B cell (primary cell): ENCODE measurements around the gene PRDM4. TPM values are rescaled to one million over a fixed set of nuclear protein-coding genes. Genes with fewer than 3 reads are reported as not detected.

Experiments used
- ATAC-seq: fragments of 200-7000 bp; cut with Tn5 transposase; one replicate; pipeline ENCODE4 v1.10.0; 2021; ENCODE audit warnings: low read depth, mild to moderate bottlenecking, moderate number of reproducible peaks, moderate library complexity
- CTCF ChIA-PET: fragments of 350-600 bp; sonication (Branson Sonifier 250); formaldehyde crosslinking; loops from one replicate; lab custom pipeline; 2021; ENCODE audit warnings: antibody characterized with exemption, inconsistent platforms; lab: Charles Lee
- POLR2A ChIA-PET: fragments of 350-600 bp; sonication (Branson Sonifier 250); formaldehyde crosslinking; loops from one replicate; lab custom pipeline; 2021; ENCODE audit warnings: antibody characterized with exemption; lab: Charles Lee
- DNase-seq: peaks from one replicate; pipeline ENCODE4 v3.0.0; 2013
- H2AFZ ChIP-seq: 2 replicates; pipeline ENCODE4 v1.6.1; 2012; ENCODE audit warnings: mild to moderate bottlenecking, low read depth, low read length; ENCODE audit not compliant: insufficient read depth, poor library complexity, severe bottlenecking
- H3K27ac ChIP-seq, 2 donors: 1 replicate in 1 of 2; 2 replicates in 1 of 2; pipeline ENCODE4 v1.5.1; 2012 to 2013; ENCODE audit warnings: low read length in 2 of 2, mild to moderate bottlenecking in 2 of 2, moderate library complexity in 1 of 2
- H3K27me3 ChIP-seq, 4 experiments: fragments of 200-600 bp in 1 of 4; sonication (generic) in 1 of 4; replicated peaks in 1 of 4; 1 replicate in 2 of 4; 2 replicates in 2 of 4; pipeline versions ENCODE4 v1.6.1 to v1.7.0; 2013 to 2016; ENCODE audit warnings: low read length in 3 of 4, mild to moderate bottlenecking in 2 of 4, mixed read lengths in 1 of 4, moderate library complexity in 1 of 4; ENCODE audit not compliant: insufficient read depth in 4 of 4, control insufficient read depth in 3 of 4; ENCODE audit errors: control extremely low read depth in 1 of 4
- H3K36me3 ChIP-seq, 2 experiments: replicated peaks in 1 of 2; 1 replicate in 1 of 2; 2 replicates in 1 of 2; pipeline versions ENCODE4 v1.6.1 to v1.7.1; 2013; ENCODE audit warnings: low read length in 1 of 2; ENCODE audit not compliant: insufficient read depth in 2 of 2, control insufficient read depth in 1 of 2; ENCODE audit errors: control extremely low read depth in 1 of 2, extremely low read depth in 1 of 2
- H3K4me1 ChIP-seq, 2 donors: fragments of 200-600 bp in 1 of 2; sonication (generic) in 1 of 2; 1 replicate in 1 of 2; 2 replicates in 1 of 2; pipeline versions ENCODE4 v1.5.1 to v1.6.1; 2013 to 2017; ENCODE audit warnings: low read length in 2 of 2; ENCODE audit not compliant: control insufficient read depth in 2 of 2, insufficient read depth in 2 of 2
- H3K4me2 ChIP-seq: replicated peaks from 2 replicates; pipeline ENCODE3; 2012; ENCODE audit warnings: mild to moderate bottlenecking, low read depth, low read length; ENCODE audit not compliant: poor library complexity, severe bottlenecking
- H3K4me3 ChIP-seq, 5 experiments: fragments of 200-600 bp in 1 of 5; sonication (generic) in 1 of 5; 1 replicate in 3 of 5; 2 replicates in 2 of 5; pipeline versions ENCODE4 v1.5.1 to v1.7.0; 2011 to 2016; ENCODE audit warnings: low read length in 4 of 5, mild to moderate bottlenecking in 4 of 5, low read depth in 2 of 5, control low read depth in 1 of 5, moderate library complexity in 1 of 5; ENCODE audit not compliant: insufficient read depth in 1 of 5; ENCODE audit errors: control extremely low read depth in 1 of 5, extremely low read depth in 1 of 5
- H3K79me2 ChIP-seq: fragments of 200-600 bp; sonication (generic); one replicate; pipeline ENCODE4 v1.6.0; 2016; ENCODE audit warnings: low read length; ENCODE audit not compliant: control insufficient read depth, insufficient read depth
- H3K9ac ChIP-seq: fragments of 200-600 bp; sonication (generic); 2 replicates; pipeline ENCODE4 v1.6.1; 2017; ENCODE audit warnings: mild to moderate bottlenecking, low read length, moderate library complexity
- H3K9me3 ChIP-seq, 3 donors: one replicate each; pipeline versions ENCODE4 v1.6.1 to v1.7.1; 2013; ENCODE audit warnings: low read length in 2 of 3; ENCODE audit not compliant: control insufficient read depth in 2 of 3, insufficient read depth in 1 of 3; ENCODE audit errors: control extremely low read depth in 1 of 3
- H4K20me1 ChIP-seq: 2 replicates; pipeline ENCODE4 v1.6.0; 2012; ENCODE audit warnings: mild to moderate bottlenecking, low read length; ENCODE audit not compliant: insufficient read depth, control insufficient read depth, poor library complexity, severe bottlenecking
- H3K27ac Mint-ChIP-seq: one replicate; pipeline ENCODE4 v1.8.0; 2021; ENCODE audit warnings: mixed read lengths
- H3K27me3 Mint-ChIP-seq: one replicate; pipeline ENCODE4 v1.8.0; 2021; ENCODE audit warnings: mixed read lengths
- H3K4me1 Mint-ChIP-seq: one replicate; pipeline ENCODE4 v1.8.0; 2021; ENCODE audit warnings: mixed read lengths
- H3K4me3 Mint-ChIP-seq: one replicate; pipeline ENCODE4 v1.8.0; 2021; ENCODE audit warnings: mixed read lengths
- H3K9me3 Mint-ChIP-seq: one replicate; pipeline ENCODE4 v1.8.0; 2022; ENCODE audit warnings: mixed read lengths; ENCODE audit not compliant: insufficient read depth
- EZH2 ChIP-seq: IDR thresholded peaks from 2 replicates; pipeline ENCODE4 v1.6.1; 2012; ENCODE audit warnings: borderline replicate concordance, low read depth, mild to moderate bottlenecking, moderate library complexity, low read length; ENCODE audit not compliant: insufficient read depth, poor library complexity, severe bottlenecking
- WGBS: methylation state at CpG from one replicate; pipeline ENCODE4 v1.1.5; 2013; ENCODE audit warnings: missing lambda C conversion rate; ENCODE audit not compliant: insufficient coverage; 5-methylcytosine and 5-hydroxymethylcytosine counted together
- intact Hi-C: fragments of 100-400 bp; cut with micrococcal nuclease; formaldehyde crosslinking; loops from one replicate; pipeline ENCODE4 v1.10.0; 2022
- polyA plus RNA-seq: library from polyadenylated mRNA; depleted of rRNA; stranded (reverse); fragments of >200 nt; gene quantifications from 2 replicates; pipeline ENCODE4 v1.2.3, GENCODE V29; 2012
- total RNA-seq, 2 donors: library from RNA; stranded (reverse); fragments of 120-200 nt in 1 of 2; gene quantifications; 1 replicate in 1 of 2; 2 replicates in 1 of 2; pipeline versions ENCODE4 v1.2.3 to v1.2.4, GENCODE V29; 2013 to 2022
- TF ChIP-seq, protein P1 (sequence below): fragments of 200-600 bp; IDR thresholded peaks from one replicate; pipeline ENCODE4 v1.8.0; 2022; ENCODE audit warnings: antibody characterized with exemption, mild to moderate bottlenecking

The PRDM4 gene
- total and polyA plus RNA-seq, 2 donors (not counting 1 experiment from before 2014, with no cell fraction given), result 50.1 to 117 TPM

DNA sequence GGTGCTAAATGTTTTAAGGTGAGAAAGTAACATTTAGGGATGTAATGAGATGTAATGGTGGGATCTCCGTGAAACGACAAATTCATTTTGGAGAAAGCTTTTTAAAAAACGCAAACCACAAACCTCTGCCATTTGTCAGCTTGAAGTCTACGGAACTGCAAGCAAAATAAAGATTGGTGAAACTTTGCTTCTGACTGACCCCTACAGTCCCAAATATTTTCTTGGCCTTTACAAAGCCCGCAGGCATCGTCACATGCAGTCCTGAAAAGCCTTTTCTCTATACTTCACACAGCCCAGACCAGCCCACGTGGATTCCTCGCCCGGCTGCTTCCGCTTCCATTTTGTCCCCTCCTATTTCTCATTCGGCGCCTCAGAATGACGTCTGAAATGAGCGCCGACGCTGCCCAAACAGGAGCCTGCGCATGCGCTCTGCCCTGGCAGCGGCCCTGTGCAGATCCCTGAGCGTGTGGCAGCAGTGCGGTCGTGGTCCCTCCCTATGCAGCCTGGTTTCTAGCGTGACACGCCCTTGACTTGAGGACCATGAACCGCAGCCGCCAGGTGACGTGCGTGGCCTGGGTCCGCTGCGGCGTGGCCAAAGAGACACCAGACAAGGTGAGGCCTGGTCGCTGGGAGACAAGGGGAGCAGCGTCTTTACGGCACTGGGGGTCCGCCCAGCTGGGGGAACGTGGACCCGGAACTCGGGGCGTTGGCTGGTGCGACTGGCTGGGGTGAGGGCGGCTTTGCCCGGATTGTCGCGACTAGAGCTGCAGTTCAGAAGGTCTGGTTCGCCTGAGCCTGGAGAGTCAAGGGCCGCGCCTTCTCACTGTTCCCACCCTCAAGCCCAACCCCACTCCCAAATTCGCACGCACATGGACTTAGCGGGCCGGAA, 75.3 kb downstream of the PRDM4 start, which contains the start of gene PWP1:
PWP1 (plus strand) TSS at position 440 of the 889 bp plus-strand sequence; CDS start at position 541, 101 bp downstream.
- intact Hi-C loops, result loop anchor here (1.0 to 2.0 kb wide), 3 partner anchors 52 to 877 kb away; partner anchors contain the start of genes ISCU and PRDM4
- H3K9me3 Mint-ChIP-seq, result no peaks in the 10 kb centered on the region
- no peak for TF ChIP-seq EZH2
- TF ChIP-seq, protein P1, sequence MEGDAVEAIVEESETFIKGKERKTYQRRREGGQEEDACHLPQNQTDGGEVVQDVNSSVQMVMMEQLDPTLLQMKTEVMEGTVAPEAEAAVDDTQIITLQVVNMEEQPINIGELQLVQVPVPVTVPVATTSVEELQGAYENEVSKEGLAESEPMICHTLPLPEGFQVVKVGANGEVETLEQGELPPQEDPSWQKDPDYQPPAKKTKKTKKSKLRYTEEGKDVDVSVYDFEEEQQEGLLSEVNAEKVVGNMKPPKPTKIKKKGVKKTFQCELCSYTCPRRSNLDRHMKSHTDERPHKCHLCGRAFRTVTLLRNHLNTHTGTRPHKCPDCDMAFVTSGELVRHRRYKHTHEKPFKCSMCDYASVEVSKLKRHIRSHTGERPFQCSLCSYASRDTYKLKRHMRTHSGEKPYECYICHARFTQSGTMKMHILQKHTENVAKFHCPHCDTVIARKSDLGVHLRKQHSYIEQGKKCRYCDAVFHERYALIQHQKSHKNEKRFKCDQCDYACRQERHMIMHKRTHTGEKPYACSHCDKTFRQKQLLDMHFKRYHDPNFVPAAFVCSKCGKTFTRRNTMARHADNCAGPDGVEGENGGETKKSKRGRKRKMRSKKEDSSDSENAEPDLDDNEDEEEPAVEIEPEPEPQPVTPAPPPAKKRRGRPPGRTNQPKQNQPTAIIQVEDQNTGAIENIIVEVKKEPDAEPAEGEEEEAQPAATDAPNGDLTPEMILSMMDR, result no peak

More for the DNA sequence above, 75.3 kb downstream of the PRDM4 start, which contains the start of gene PWP1:
- peak within 1 kb of the TSS; percentile 85 for H3K9ac ChIP-seq
- Mint-ChIP-seq H3K27ac (peak within 1 kb of the TSS; percentile 98), H3K4me3 (peak within 1 kb of the TSS; percentile 96), H3K27me3 (no peaks in the 10 kb centered on the region), H3K4me1 (peaks cover 25% of the 10 kb centered on the region)
- peak; percentile 91 for ATAC-seq
- no peaks in the 10 kb centered on the region for H4K20me1 ChIP-seq
- H3K4me3 ChIP-seq, result peak within 1 kb of the TSS; percentile 69 to 96 (median 86)
- peak within 1 kb of the TSS; percentile 81 to 85 for H3K27ac ChIP-seq
- peak within 1 kb of the TSS; percentile 80 for H2AFZ ChIP-seq
- WGBS, result under 1% methylated on average over 37 of the region's 51 CpGs
- CTCF ChIA-PET, result interaction anchor here (0.8 to 1.7 kb wide), 5 partner anchors 10 to 200 kb away, joined by 3 to 9 read pairs (median 6); no protein-coding TSS in a partner anchor
- H3K79me2 ChIP-seq, result peaks cover 38% of the 10 kb centered on the region
- no peaks in the 10 kb centered on the region for H3K9me3 ChIP-seq
- H3K27me3 ChIP-seq, result no peaks in the 10 kb centered on the region
- peaks cover 0 to 25% of the 10 kb centered on the region in 2 experiments for H3K36me3 ChIP-seq
- peak within 1 kb of the TSS; percentile 88 for H3K4me2 ChIP-seq
- H3K4me1 ChIP-seq, result peaks cover 16 to 22% of the 10 kb centered on the region in 2 donors
- peak; percentile 98 for DNase-seq
- POLR2A ChIA-PET, result interaction anchor here (0.6 to 1.6 kb wide), 3 partner anchors 51 to 1473 kb away, joined by 3 to 5 read pairs (median 4); partner anchors contain the start of gene PRDM4
